MM.1S (cell line): Measurements from ENCODE around the gene ARHGEF7.

Source experiments
- DNase-seq: peaks from one replicate; pipeline ENCODE4 v3.0.0-alpha.2; 2015
- H2AFZ ChIP-seq: fragments of 300-600 bp; sonication (generic); 2 replicates; pipeline ENCODE4 v1.6.0; 2016; ENCODE audit warnings: antibody characterized with exemption, low read length
- H3F3A ChIP-seq: fragments of 300-600 bp; sonication (generic); 2 replicates; pipeline ENCODE4 v1.6.1; 2016; ENCODE audit warnings: mild to moderate bottlenecking, antibody characterized with exemption, low read length, moderate library complexity, mixed read lengths; ENCODE audit not compliant: insufficient read depth
- H3K27ac ChIP-seq: fragments of 300-600 bp; sonication (generic); 2 replicates; pipeline ENCODE4 v1.5.1; 2016; ENCODE audit warnings: mild to moderate bottlenecking, low read length
- H3K27me3 ChIP-seq: fragments of 300-600 bp; sonication (generic); replicated peaks from 2 replicates; pipeline ENCODE4 v1.6.0; 2016; ENCODE audit warnings: low read length; ENCODE audit not compliant: insufficient read depth
- H3K36me3 ChIP-seq: fragments of 300-600 bp; sonication (generic); replicated peaks from 2 replicates; pipeline ENCODE4 v1.6.1; 2016; ENCODE audit warnings: mild to moderate bottlenecking, low read length, mixed read lengths; ENCODE audit not compliant: insufficient read depth
- H3K4me1 ChIP-seq: fragments of 300-600 bp; sonication (generic); 2 replicates; pipeline ENCODE4 v1.6.1; 2016; ENCODE audit warnings: low read length, mixed read lengths
- H3K4me2 ChIP-seq: fragments of 300-600 bp; sonication (generic); 2 replicates; pipeline ENCODE4 v1.6.0; 2016; ENCODE audit warnings: low read depth, low read length
- H3K4me3 ChIP-seq: fragments of 300-600 bp; sonication (generic); 2 replicates; pipeline ENCODE4 v1.5.1; 2016; ENCODE audit warnings: low read length, mixed read lengths
- H3K79me2 ChIP-seq: fragments of 300-600 bp; sonication (generic); 2 replicates; pipeline ENCODE4 v1.6.1; 2016; ENCODE audit warnings: mixed run types, low read length, mixed read lengths
- H3K9ac ChIP-seq: fragments of 300-600 bp; sonication (generic); 2 replicates; pipeline ENCODE4 v1.6.1; 2016; ENCODE audit warnings: low read length, mixed read lengths
- H3K9me2 ChIP-seq: fragments of 300-600 bp; sonication (generic); replicated peaks from 2 replicates; pipeline ENCODE4 v1.6.1; 2016; ENCODE audit warnings: mild to moderate bottlenecking, low read length, mixed read lengths; ENCODE audit not compliant: insufficient read depth
- H3K9me3 ChIP-seq: fragments of 300-600 bp; sonication (generic); replicated peaks from 2 replicates; pipeline ENCODE4 v1.6.1; 2016; ENCODE audit warnings: mild to moderate bottlenecking, low read length, mixed read lengths; ENCODE audit not compliant: insufficient read depth
- H4K20me1 ChIP-seq: fragments of 300-600 bp; sonication (generic); 2 replicates; pipeline ENCODE4 v1.6.1; 2016; ENCODE audit warnings: mild to moderate bottlenecking, low read length, moderate library complexity, mixed read lengths; ENCODE audit not compliant: insufficient read depth
- EZH2 ChIP-seq: fragments of 300-600 bp; sonication (generic); optimal IDR thresholded peaks from 2 replicates; pipeline ENCODE3; 2017; ENCODE audit warnings: low read depth, mild to moderate bottlenecking, antibody characterized with exemption, low read length, mixed read lengths
- EZH2phosphoT487 ChIP-seq: fragments of 300-600 bp; sonication (generic); IDR thresholded peaks from 2 replicates; pipeline ENCODE4 v1.6.1; 2018; ENCODE audit warnings: antibody characterized with exemption, low read length
- TF ChIP-seq, protein P1 (sequence below): fragments of 300-600 bp; sonication (generic); IDR thresholded peaks from 2 replicates; pipeline ENCODE4 v1.5.1; 2016; ENCODE audit warnings: antibody characterized with exemption, low read length, mixed read lengths

The ARHGEF7 gene

DNA sequence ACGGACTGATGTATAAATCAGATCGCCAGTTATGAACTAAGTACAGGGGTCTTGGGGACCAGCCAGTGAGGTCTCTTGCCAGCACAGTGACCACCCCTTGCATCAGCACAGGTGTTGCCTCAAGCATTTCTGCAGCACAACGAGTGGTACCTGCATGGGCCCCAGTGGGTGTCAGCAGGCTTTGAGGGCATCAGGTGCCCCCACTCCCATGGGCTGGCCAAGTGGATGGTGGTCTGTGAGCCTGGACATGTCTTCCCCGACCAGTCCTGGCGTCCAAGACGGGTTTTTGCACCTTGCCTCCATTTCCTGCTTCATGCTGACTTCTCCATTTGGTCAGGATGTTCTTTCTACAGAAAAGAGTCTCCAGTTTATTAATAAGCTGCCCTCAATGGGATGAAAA lies 22.4 kb upstream of the ARHGEF7 start:
- no peaks in the 10 kb centered on the region for H3K27me3 ChIP-seq
- H4K20me1 ChIP-seq = no peaks in the 10 kb centered on the region
- H3K9ac ChIP-seq = no peak overlapping the region
- H3K4me2 ChIP-seq = no peak overlapping the region
- H3K36me3 ChIP-seq = no peaks in the 10 kb centered on the region
- no peaks in the 10 kb centered on the region for H3K9me2 ChIP-seq
- no peaks in the 10 kb centered on the region for H3K9me3 ChIP-seq
- TF ChIP-seq EZH2 (no peak), EZH2phosphoT487 (no peak)
- TF ChIP-seq, protein P1, sequence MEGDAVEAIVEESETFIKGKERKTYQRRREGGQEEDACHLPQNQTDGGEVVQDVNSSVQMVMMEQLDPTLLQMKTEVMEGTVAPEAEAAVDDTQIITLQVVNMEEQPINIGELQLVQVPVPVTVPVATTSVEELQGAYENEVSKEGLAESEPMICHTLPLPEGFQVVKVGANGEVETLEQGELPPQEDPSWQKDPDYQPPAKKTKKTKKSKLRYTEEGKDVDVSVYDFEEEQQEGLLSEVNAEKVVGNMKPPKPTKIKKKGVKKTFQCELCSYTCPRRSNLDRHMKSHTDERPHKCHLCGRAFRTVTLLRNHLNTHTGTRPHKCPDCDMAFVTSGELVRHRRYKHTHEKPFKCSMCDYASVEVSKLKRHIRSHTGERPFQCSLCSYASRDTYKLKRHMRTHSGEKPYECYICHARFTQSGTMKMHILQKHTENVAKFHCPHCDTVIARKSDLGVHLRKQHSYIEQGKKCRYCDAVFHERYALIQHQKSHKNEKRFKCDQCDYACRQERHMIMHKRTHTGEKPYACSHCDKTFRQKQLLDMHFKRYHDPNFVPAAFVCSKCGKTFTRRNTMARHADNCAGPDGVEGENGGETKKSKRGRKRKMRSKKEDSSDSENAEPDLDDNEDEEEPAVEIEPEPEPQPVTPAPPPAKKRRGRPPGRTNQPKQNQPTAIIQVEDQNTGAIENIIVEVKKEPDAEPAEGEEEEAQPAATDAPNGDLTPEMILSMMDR = no peak
- no peaks in the 10 kb centered on the region for H3K79me2 ChIP-seq
- no peak overlapping the region for H2AFZ ChIP-seq
- H3K4me1 ChIP-seq = no peaks in the 10 kb centered on the region
- no peak overlapping the region for H3K27ac ChIP-seq
- no peaks in the 10 kb centered on the region for H3F3A ChIP-seq
- DNase-seq = no peak
- no peak overlapping the region for H3K4me3 ChIP-seq

DNA sequence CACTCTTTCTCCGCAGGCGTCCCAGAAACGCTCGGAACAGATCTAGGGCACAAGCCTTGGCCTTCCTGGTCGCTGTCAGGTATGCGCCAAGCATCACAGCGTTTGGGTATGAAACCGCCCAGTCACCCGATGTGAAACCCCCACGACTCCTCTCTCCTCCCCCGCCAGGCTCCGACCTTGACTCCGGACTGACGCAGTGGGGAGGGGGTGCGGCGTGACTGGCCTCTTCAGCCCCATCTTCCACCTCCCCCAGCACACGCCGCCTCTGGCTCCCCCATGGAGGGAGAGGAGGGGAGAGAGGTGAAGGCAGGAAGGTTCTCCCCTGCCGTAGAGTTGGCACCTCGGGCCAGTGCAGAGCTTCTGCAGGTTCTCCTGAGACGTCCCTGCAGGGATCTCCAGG lies 22.0 kb upstream of the ARHGEF7 start:
- H4K20me1 ChIP-seq = no peaks in the 10 kb centered on the region
- H3K27me3 ChIP-seq = no peaks in the 10 kb centered on the region
- no peaks in the 10 kb centered on the region for H3F3A ChIP-seq
- DNase-seq = no peak
- no peak overlapping the region for H2AFZ ChIP-seq
- TF ChIP-seq, protein P1 = no peak
- no peak for TF ChIP-seq EZH2phosphoT487
- TF ChIP-seq EZH2 = no peak
- H3K4me3 ChIP-seq = no peak overlapping the region
- H3K9ac ChIP-seq = no peak overlapping the region
- no peaks in the 10 kb centered on the region for H3K9me3 ChIP-seq
- H3K36me3 ChIP-seq = no peaks in the 10 kb centered on the region
- no peaks in the 10 kb centered on the region for H3K9me2 ChIP-seq
- no peaks in the 10 kb centered on the region for H3K79me2 ChIP-seq
- no peak overlapping the region for H3K4me2 ChIP-seq
- no peak overlapping the region for H3K27ac ChIP-seq
- H3K4me1 ChIP-seq = no peaks in the 10 kb centered on the region

GRCh38 chr13:111093634-111094033 lies 21.5 kb upstream of the ARHGEF7 start:
- no peak for TF ChIP-seq EZH2phosphoT487
- TF ChIP-seq EZH2 = no peak
- TF ChIP-seq, protein P1 = no peak; the same call in 1 of the 2 replicates
- no peaks in the 10 kb centered on the region for H3K9me2 ChIP-seq
- no peaks in the 10 kb centered on the region for H4K20me1 ChIP-seq
- H3K36me3 ChIP-seq = no peaks in the 10 kb centered on the region
- no peaks in the 10 kb centered on the region for H3F3A ChIP-seq
- H3K4me2 ChIP-seq = no peak overlapping the region
- no peak for DNase-seq
- no peaks in the 10 kb centered on the region for H3K9me3 ChIP-seq
- H3K4me1 ChIP-seq = no peaks in the 10 kb centered on the region
- no peaks in the 10 kb centered on the region for H3K79me2 ChIP-seq
- H3K9ac ChIP-seq = no peak overlapping the region
- no peaks in the 10 kb centered on the region for H3K27me3 ChIP-seq
- H3K27ac ChIP-seq = no peak overlapping the region
- H3K4me3 ChIP-seq = no peak overlapping the region
- no peak overlapping the region for H2AFZ ChIP-seq
